Measurements from ENCODE around the gene LILRA5.
"Not testable (repeated sequence)": the region's sequence is repeated elsewhere in the genome, so short reads cannot be mapped to it uniquely, and the experiment has no call there.

Gene LILRA5

GRCh38 chr19:54322934-54323333 is 10.0 kb upstream of the LILRA5 start:
- not testable (repeated sequence) for H4K8ac ChIP-seq (ENCODE audit: low read length)

GRCh38 chr19:54322295-54322694 is 9.3 kb upstream of the LILRA5 start:
- H3K23ac ChIP-seq (ENCODE audit: low read length in 2 of 2); H4K8ac ChIP-seq (ENCODE audit: low read length); H2AK5ac ChIP-seq (ENCODE audit: low read length, severe bottlenecking); H4K91ac ChIP-seq (ENCODE audit: low read length); H3K9me3 ChIP-seq (ENCODE audit: control insufficient read depth, low read length); H2AFZ ChIP-seq (ENCODE audit: low read depth, low read length); H3K4me2 ChIP-seq (ENCODE audit: low read length, poor library complexity, severe bottlenecking); H3K4me3 ChIP-seq (ENCODE audit: insufficient read depth in 1 of 2, low read depth in 1 of 2, low read length in 2 of 2); H2BK12ac ChIP-seq (ENCODE audit: low read length in 2 of 2); H2BK15ac ChIP-seq (ENCODE audit: low read depth, poor library complexity, severe bottlenecking); H2BK5ac ChIP-seq (ENCODE audit: low read depth, low read length, poor library complexity, severe bottlenecking); H2BK120ac ChIP-seq (ENCODE audit: low read depth, low read length); H3K4ac ChIP-seq (ENCODE audit: low read depth in 1 of 2, low read length in 2 of 2); DNase-seq; H3K4me1 ChIP-seq (ENCODE audit: control insufficient read depth, insufficient read depth, low read depth, low read length); H3K18ac ChIP-seq (ENCODE audit: low read depth in 1 of 2, low read length in 2 of 2); H3K79me1 ChIP-seq (replicated peaks; ENCODE audit: low read length, poor library complexity, severe bottlenecking); H3K9ac ChIP-seq (ENCODE audit: low read length); H3K27ac ChIP-seq (ENCODE audit: low read length, poor library complexity, severe bottlenecking); H3K14ac ChIP-seq (ENCODE audit: low read length in 2 of 2); H3K36me3 ChIP-seq (ENCODE audit: control insufficient read depth in 1 of 2, insufficient read depth in 2 of 2, low read depth in 1 of 2, low read length in 2 of 2): not testable (repeated sequence)
- WGBS = 80% methylated on average over 5 of the region's 13 CpGs
- peaks cover 0 to 21% of the 10 kb centered on the region in 2 experiments for H3K27me3 ChIP-seq (ENCODE audit: control insufficient read depth in 1 of 2, insufficient read depth in 1 of 2, low read length in 2 of 2)

More at GRCh38 chr19:54322934-54323333, 10.0 kb upstream of the LILRA5 start:
- H2AFZ ChIP-seq (ENCODE audit: low read depth, low read length); H3K79me1 ChIP-seq (replicated peaks; ENCODE audit: low read length, poor library complexity, severe bottlenecking); H3K4ac ChIP-seq (ENCODE audit: low read depth in 1 of 2, low read length in 2 of 2); H2BK15ac ChIP-seq (ENCODE audit: low read depth, poor library complexity, severe bottlenecking); H2BK120ac ChIP-seq (ENCODE audit: low read depth, low read length); H3K9me3 ChIP-seq (ENCODE audit: control insufficient read depth, low read length); H2BK12ac ChIP-seq (ENCODE audit: low read length in 2 of 2); H3K4me1 ChIP-seq (ENCODE audit: control insufficient read depth, insufficient read depth, low read depth, low read length); H3K9ac ChIP-seq (ENCODE audit: low read length); H3K18ac ChIP-seq (ENCODE audit: low read depth in 1 of 2, low read length in 2 of 2); H4K91ac ChIP-seq (ENCODE audit: low read length); H3K14ac ChIP-seq (ENCODE audit: low read length in 2 of 2); H3K4me2 ChIP-seq (ENCODE audit: low read length, poor library complexity, severe bottlenecking); H3K23ac ChIP-seq (ENCODE audit: low read length in 2 of 2); H3K36me3 ChIP-seq (ENCODE audit: control insufficient read depth in 1 of 2, insufficient read depth in 2 of 2, low read depth in 1 of 2, low read length in 2 of 2); H2AK5ac ChIP-seq (ENCODE audit: low read length, severe bottlenecking); H2BK5ac ChIP-seq (ENCODE audit: low read depth, low read length, poor library complexity, severe bottlenecking); H3K4me3 ChIP-seq (ENCODE audit: insufficient read depth in 1 of 2, low read depth in 1 of 2, low read length in 2 of 2); H3K27ac ChIP-seq (ENCODE audit: low read length, poor library complexity, severe bottlenecking); DNase-seq: not testable (repeated sequence)
- no CpG with 5 or more reads among the region's 13 CpGs for WGBS
- H3K27me3 ChIP-seq (ENCODE audit: control insufficient read depth in 1 of 2, insufficient read depth in 1 of 2, low read length in 2 of 2) = peaks cover 0 to 20% of the 10 kb centered on the region in 2 experiments

- H3K79me1 ChIP-seq (replicated peaks; ENCODE audit: low read length, poor library complexity, severe bottlenecking) = no peaks in the 10 kb centered on the region
- peaks cover 0 to 27% of the 10 kb centered on the region in 2 experiments for H3K27me3 ChIP-seq (ENCODE audit: control insufficient read depth in 1 of 2, insufficient read depth in 1 of 2, low read length in 2 of 2)
- no peak overlapping the region for H2AFZ ChIP-seq (ENCODE audit: low read depth, low read length)
- 92% methylated on average over 10 of the region's 14 CpGs for WGBS
- no peak overlapping the region for H3K18ac ChIP-seq (ENCODE audit: low read depth in 1 of 2, low read length in 2 of 2)
- H2BK5ac ChIP-seq (ENCODE audit: low read depth, low read length, poor library complexity, severe bottlenecking) = no peak overlapping the region
- H3K9me3 ChIP-seq (ENCODE audit: control insufficient read depth, low read length) = peaks cover 2% of the 10 kb centered on the region
- no peak overlapping the region for H3K9ac ChIP-seq (ENCODE audit: low read length)
- H2BK120ac ChIP-seq (ENCODE audit: low read depth, low read length) = no peak overlapping the region
- no peak overlapping the region for H4K8ac ChIP-seq (ENCODE audit: low read length)
- H3K4ac ChIP-seq (ENCODE audit: low read depth in 1 of 2, low read length in 2 of 2) = no peak overlapping the region
- no peak overlapping the region for H3K4me3 ChIP-seq (ENCODE audit: insufficient read depth in 1 of 2, low read depth in 1 of 2, low read length in 2 of 2)
- DNase-seq = no peak
- no peak overlapping the region for H3K14ac ChIP-seq (ENCODE audit: low read length in 2 of 2)
- H2AK5ac ChIP-seq (ENCODE audit: low read length, severe bottlenecking) = no peak overlapping the region
- no peak overlapping the region for H2BK12ac ChIP-seq (ENCODE audit: low read length in 2 of 2)
- no peaks in the 10 kb centered on the region for H3K4me1 ChIP-seq (ENCODE audit: control insufficient read depth, insufficient read depth, low read depth, low read length)
- no peaks in the 10 kb centered on the region for H3K36me3 ChIP-seq (ENCODE audit: control insufficient read depth in 1 of 2, insufficient read depth in 2 of 2, low read depth in 1 of 2, low read length in 2 of 2)
- H4K91ac ChIP-seq (ENCODE audit: low read length) = no peak overlapping the region
- H2BK15ac ChIP-seq (ENCODE audit: low read depth, poor library complexity, severe bottlenecking) = no peak overlapping the region
- no peak overlapping the region for H3K23ac ChIP-seq (ENCODE audit: low read length in 2 of 2)
- H3K4me2 ChIP-seq (ENCODE audit: low read length, poor library complexity, severe bottlenecking) = no peak overlapping the region
- no peak overlapping the region for H3K27ac ChIP-seq (ENCODE audit: low read length, poor library complexity, severe bottlenecking)
Measured at GRCh38 chr19:54319892-54320670, 7.1 kb upstream of the LILRA5 start.

GRCh38 chr19:54319049-54319448 is 6.1 kb upstream of the LILRA5 start:
- H3K4ac ChIP-seq (ENCODE audit: low read depth in 1 of 2, low read length in 2 of 2) = no peak overlapping the region
- no peak overlapping the region for H3K4me3 ChIP-seq (ENCODE audit: insufficient read depth in 1 of 2, low read depth in 1 of 2, low read length in 2 of 2)
- no peak for DNase-seq
- no peak overlapping the region for H4K8ac ChIP-seq (ENCODE audit: low read length)
- no peak overlapping the region for H2AK5ac ChIP-seq (ENCODE audit: low read length, severe bottlenecking)
- peaks cover 0 to 26% of the 10 kb centered on the region in 2 experiments for H3K27me3 ChIP-seq (ENCODE audit: control insufficient read depth in 1 of 2, insufficient read depth in 1 of 2, low read length in 2 of 2)
- H3K9ac ChIP-seq (ENCODE audit: low read length) = no peak overlapping the region
- no peak overlapping the region for H2BK15ac ChIP-seq (ENCODE audit: low read depth, poor library complexity, severe bottlenecking)
- H2BK12ac ChIP-seq (ENCODE audit: low read length in 2 of 2) = no peak overlapping the region
- no peak overlapping the region for H3K18ac ChIP-seq (ENCODE audit: low read depth in 1 of 2, low read length in 2 of 2)
- peaks cover 2% of the 10 kb centered on the region for H3K9me3 ChIP-seq (ENCODE audit: control insufficient read depth, low read length)
- H3K14ac ChIP-seq (ENCODE audit: low read length in 2 of 2) = no peak overlapping the region
- no peak overlapping the region for H4K91ac ChIP-seq (ENCODE audit: low read length)
- no peak overlapping the region for H2BK120ac ChIP-seq (ENCODE audit: low read depth, low read length)
- whole genome bisulfite sequencing = 82% methylated on average over 7 of the region's 7 CpGs
- no peak overlapping the region for H3K27ac ChIP-seq (ENCODE audit: low read length, poor library complexity, severe bottlenecking)
- H3K23ac ChIP-seq (ENCODE audit: low read length in 2 of 2) = no peak overlapping the region
- H2BK5ac ChIP-seq (ENCODE audit: low read depth, low read length, poor library complexity, severe bottlenecking) = no peak overlapping the region
- no peaks in the 10 kb centered on the region for H3K4me1 ChIP-seq (ENCODE audit: control insufficient read depth, insufficient read depth, low read depth, low read length)
- H2AFZ ChIP-seq (ENCODE audit: low read depth, low read length) = no peak overlapping the region
- H3K79me1 ChIP-seq (replicated peaks; ENCODE audit: low read length, poor library complexity, severe bottlenecking) = no peaks in the 10 kb centered on the region
- no peak overlapping the region for H3K4me2 ChIP-seq (ENCODE audit: low read length, poor library complexity, severe bottlenecking)
- no peaks in the 10 kb centered on the region for H3K36me3 ChIP-seq (ENCODE audit: control insufficient read depth in 1 of 2, insufficient read depth in 2 of 2, low read depth in 1 of 2, low read length in 2 of 2)
